Stimulated activated naive CD8-positive, alpha-beta T cell treated with anti-CD3 and anti-CD28 coated beads, Interleukin-15, Interleukin-2, amounts not matched to agents 100 U/mL and 50 U/mL, for 24 hours (primary cell): ENCODE measurements around the gene PEMT.
"Not testable (repeated sequence)": the region's sequence is repeated elsewhere in the genome, so short reads cannot be mapped to it uniquely, and the experiment has no call there.

Source experiments
- ATAC-seq: fragments of 150-1000 bp; cut with Tn5 transposase; one replicate; pipeline ENCODE4 v1.10.0; 2021
- DNase-seq: peaks from one replicate; pipeline ENCODE4 v3.0.0; 2021

Gene PEMT

DNA sequence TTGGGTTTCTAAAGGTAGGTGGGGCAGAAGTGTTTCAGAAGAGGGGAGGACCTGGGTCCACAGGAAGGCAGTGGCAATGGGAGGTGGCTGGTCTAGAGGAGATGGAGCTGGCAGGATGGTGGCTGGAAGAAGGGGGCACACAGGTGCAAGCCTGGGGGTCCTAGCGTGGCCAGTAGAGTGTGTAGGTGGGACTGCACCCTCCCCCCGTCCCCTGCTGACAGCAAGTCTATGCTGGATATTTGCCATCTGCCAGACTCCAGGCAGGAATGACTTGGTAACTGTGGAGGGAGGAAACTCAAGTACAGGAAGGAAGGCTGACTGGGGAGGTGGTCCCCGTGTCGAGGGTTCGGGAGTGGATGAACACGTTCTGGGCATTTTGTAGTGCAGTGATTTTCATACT lies 106.1 kb downstream of the PEMT start:
- ATAC-seq (no peak), DNase-seq (no peak)

DNA sequence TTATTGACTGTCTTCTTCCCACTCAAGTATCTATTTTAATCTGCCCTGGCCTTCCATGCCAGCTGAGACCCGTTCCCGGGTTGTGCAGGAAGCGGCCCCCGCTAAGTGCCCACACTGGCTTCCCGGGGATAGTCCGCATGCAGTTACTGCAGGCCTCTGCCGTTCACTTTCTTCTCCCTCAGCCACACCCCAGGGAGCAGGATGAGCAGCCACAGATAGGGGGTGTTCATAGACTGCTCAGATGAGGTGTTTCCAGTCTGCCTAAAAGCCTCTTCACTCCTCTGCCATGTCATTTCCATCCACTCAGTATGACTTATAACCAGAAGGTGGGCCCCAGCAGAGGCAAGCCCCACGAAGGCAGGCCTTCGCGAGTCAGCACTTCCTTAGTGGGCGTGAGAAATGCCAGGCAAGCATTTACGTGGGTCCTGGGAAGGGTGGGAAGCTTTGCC lies 107.0 kb downstream of the PEMT start:
- peak; percentile 98 for ATAC-seq
- peak; percentile 70 for DNase-seq

DNA sequence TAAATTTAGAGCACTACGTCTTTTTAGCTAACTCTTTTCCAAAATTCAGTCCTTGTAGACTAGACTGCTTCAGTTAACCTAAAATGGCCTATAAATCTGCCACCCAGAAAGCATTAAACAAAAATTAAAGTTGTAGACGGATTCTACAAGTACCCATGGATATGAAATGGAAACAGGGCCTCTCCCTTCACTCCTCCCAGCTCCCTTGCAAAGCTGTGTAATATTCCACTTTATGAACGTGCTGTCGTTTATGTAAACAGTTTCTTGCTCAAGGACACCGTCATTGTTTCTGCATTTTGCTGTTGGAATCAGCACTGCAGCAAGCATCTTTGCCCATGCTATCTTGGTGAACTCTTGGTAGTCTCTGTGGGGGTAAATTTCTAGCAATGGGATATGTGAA lies 109.6 kb downstream of the PEMT start:
- ATAC-seq (no peak), DNase-seq (no peak)

DNA sequence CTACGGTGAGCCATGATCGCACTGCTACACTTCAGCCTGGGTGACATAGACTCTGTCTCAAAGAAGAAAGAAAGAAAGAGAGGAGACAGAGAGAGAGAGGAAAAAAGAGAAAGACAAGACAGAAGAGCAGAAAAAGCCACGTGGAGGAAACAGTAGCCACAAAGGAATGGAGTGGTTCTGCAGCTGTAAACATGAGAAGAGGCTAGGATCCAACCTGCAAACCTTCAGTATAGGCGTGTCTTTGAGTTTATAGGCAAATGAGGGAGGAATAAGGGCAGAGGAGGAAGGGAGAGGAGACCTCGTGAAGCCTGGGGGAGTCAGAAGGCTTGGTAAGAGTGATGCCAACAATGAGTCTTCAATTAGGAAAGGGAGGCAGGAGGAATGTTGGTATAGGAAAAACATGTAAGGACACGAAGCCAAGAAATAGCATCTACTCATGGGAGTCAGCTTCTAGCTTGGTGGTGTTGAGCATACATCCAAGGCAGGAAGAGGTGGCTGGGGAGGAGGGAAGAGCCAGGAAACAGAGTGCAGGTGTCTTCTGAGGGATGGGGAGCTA lies 110.8 kb downstream of the PEMT start:
- DNase-seq, result no peak
- ATAC-seq, result no peak

DNA sequence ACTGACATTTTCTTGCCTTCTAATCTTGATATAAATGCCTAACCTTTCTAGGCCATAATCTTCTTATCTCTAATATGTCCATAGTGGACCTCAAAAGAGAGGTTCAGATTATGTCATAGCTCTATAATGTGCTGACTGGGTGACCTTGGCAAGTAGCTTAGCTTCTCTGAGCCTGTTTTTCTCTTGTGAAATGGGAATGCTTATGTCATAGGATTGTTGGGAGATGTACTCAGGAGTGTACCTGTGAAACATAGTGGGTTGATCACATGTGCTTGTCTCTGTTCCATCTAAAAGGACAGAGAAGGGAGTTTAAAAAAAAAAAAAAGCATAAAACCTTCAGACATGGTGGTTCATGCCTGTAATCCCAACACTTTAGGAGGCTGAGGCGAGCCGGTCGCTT lies 112.3 kb downstream of the PEMT start:
- no peak for DNase-seq
- ATAC-seq, result no peak

DNA sequence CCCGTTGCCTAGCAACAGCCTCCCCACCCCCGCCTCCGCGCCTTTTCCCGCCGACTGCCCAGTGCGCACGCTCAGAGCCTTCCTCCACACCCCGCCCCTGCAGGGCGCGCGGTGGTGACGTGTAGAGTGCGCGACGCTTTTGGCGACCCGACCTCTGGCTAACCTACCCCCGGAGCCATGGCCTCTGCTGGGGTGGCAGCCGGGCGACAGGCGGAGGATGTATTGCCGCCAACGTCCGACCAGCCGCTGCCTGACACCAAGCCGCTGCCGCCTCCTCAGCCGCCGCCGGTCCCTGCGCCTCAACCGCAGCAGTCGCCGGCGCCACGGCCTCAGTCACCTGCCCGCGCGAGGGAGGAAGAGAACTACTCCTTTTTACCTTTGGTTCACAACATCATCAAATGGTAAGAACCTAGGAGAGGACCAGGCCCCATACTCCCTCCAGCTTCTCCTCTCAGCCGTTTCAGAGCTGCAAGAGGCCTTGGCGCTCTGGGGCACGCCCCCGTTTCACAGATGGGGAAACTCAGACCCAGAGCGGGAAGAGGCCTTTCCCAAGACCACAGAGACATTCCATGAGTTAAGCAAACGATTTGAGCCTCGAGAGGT lies 114.5 kb downstream of the PEMT start, which contains the start of gene MED9:
MED9 (plus strand) TSS at position 136 of the 603 bp plus-strand sequence; CDS start at position 178, 42 bp downstream.
- ATAC-seq, result peak; percentile 97

DNA sequence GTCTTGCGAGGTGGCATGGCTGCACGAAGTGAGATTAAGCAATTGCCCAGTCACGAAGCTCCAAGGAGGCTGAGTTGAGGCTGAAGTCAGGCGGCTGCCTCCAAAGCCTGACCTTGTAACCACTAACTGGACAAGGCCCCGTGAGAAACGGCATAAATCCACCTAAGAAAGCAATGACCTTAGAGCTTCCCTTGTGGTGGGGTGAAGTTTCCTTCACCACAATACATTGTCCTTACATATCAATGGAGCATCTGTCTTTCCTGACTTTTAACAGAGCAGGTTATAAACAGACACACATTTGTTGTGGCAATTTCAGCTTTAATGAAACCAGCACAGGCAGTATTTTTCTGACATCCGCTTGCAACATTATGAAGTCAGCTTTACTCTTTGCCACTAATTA lies 117.2 kb downstream of the PEMT start:
- no peak for ATAC-seq
- DNase-seq, result no peak

More for the DNA sequence above, 114.5 kb downstream of the PEMT start, which contains the start of gene MED9:
- peak; percentile 98 for DNase-seq

DNA sequence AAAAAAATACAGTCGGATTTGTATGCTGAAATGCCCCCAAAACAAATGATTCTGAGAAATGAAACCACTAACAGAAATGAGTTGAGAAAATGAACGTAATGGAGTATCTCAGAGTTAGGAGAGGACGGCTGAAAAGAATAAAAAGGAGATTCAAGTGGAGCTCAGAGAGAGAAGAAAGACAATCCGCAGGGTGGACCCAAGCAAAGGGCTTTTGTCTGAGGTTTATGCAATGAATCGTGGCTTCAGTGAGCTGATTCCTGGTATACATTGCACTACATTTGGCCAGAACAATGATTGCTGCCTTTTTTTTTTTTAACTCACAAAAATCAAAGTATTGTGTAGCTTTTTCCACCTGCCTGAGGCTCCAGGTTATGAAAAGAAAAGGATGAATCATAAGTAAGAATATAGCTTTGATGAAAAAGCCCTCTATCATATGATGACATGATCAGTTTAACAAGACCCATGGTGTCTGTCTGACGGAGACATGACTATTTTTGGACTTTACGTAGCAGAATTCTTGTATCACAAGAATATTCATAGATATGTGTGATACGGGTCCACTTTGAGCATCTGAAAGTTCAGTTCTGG lies 119.1 kb downstream of the PEMT start:
- DNase-seq, result no peak
- ATAC-seq, result no peak

DNA sequence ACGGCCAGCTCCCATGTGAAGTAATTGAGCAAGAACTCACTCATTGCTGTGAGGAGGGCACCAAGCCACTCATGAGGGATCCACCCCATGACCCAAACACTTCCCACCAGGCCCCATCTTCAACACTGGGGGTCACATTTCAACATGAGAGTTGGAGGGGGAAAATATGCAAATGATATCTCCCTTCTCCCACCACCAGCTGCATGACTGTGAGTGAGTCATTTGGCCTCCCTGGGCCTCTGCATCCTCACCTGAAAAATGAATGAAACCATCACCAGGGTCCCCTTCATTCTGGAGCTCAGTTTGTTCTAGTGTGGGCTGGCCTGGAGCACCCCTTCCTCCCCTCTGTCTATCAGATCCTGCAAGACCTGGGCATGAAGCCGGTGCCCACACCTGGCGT lies 121.5 kb downstream of the PEMT start:
- ATAC-seq (peak; percentile 57), DNase-seq (no peak)

DNA sequence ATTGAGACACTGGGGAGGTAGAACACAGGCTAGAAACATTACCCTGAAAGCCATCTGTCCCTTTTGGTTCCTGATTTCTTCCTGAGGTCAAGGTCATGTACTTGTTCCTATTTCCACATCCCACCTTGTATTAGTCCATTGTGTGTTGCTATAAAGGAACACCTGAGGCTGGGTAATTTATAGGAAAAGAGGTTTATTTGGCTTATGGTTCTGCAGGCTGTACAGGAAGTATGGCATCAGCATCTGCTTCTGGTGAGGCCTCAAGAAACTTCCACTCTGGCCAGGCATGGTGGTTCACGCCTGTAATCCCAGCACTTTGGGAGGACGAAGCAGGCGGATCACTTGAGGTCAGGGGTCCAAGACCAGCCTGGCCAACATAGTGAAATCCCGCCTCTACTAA lies 122.2 kb downstream of the PEMT start:
- no peak for ATAC-seq
- DNase-seq, result no peak

DNA sequence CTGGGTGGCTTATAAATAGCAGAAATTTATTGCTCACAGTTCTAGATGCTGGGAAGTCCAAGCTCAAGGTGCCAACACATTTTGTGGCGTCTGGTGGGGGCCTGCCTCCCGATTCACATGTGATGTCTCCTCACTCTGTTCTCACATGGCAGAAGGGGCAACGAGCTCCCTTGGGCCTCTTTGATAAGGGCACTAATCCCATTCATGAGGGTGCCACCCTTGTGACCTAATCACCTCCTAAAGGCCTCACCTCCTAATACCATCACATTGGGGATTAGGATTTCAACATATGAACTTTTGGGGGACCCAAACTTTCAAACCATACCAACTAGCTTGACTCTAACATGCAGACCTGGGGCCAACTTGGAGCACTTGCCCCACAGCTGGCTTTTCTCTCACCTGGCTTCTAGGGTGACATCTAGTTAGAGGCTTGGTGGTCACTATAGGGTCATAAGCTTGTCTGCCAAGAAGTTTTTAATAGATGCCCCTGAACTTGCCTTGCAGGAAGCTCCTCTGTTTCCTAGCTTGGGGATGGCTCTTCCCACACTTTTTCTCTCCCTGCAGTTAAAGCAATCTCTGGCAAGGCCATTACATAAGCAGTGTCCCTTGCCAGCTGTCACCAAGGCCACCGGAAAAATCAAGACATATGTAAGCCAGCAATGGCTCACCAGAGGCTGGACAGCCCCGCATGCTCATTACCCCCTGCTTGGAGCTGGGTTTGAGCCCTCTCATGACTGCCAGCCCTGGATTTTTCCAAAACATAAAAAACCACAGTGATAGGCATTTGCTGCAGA lies 123.1 kb downstream of the PEMT start:
- DNase-seq (no peak), ATAC-seq (no peak)

DNA sequence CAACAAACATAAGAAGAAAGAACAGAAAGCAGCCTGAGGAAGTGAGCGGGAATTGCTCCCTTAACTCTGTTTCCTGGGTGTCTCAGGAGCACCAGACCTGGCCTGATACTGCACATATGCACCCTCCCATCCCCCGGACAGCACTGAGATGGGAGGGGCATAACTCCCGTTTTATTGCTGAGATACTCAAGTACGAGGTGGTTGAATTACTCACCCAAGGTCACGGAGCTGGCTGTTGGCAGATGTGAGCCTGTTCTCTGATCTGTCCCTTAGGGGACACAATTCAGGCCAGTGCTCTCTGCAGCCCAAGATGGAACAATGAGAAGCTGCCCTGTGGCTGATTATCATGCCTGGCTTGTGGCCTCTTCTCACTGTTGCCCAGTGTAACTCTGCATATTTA lies 123.8 kb downstream of the PEMT start:
- DNase-seq (no peak), ATAC-seq (no peak)

DNA sequence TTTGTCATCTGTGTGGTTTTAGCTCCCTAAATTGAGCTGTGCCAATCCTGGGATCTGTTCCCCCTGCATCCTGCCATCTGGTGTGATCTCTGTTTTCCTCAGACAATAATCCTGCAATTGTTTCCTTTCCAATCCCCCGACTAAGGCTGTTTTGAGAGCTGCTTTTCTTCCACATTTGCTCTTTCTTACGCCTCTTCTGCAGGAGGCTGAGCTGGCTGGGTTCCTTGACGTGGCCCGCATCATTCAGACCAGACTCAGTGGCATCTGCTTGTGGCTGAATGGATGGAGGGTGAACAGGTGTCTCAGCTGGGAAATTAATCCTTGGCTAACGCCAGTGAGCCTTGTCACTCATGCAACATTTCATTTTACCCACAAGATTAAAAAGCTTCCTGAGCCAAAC lies 124.5 kb downstream of the PEMT start:
- no peak for ATAC-seq

DNA sequence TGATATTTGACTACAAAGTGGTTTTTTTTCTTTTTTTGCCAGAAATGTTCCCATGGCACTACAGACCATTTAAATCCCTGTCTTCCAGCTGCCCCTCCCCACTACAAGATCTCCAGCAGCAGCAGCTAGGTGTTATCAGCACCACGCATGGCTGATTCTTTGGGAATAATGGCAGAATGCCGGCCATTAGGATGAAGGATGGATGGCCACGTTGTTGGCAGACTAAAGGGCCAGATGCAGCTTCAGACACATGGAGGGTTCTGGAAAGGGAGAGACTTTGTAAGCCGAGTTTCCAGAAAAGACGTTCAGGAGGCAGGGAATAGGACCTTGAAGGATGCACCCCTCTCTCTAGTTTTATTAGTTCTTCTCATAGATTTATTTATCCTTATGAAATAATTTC lies 125.0 kb downstream of the PEMT start:
- ATAC-seq (no peak), DNase-seq (no peak)

More for the DNA sequence above, 124.5 kb downstream of the PEMT start:
- no peak for DNase-seq

DNA sequence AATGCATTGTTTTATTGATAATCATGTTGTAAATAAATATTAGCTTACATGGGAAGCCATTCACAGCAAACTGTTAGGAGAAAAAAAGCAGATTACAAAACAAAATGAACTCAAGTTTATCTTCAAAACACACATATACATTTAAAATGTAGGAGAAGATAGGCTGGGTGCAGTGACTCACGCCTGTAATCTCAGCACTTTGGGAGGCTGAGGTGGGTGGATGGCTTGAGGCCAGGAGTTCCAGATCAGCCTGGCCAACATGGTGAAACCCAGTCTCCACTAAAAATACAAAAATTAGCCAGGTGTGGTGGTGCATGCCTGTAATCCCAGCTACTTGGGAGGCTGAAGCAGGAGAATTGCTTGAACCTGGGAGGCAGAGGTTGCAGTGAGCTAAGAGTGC lies 125.6 kb downstream of the PEMT start:
- not testable (repeated sequence) for ATAC-seq

DNA sequence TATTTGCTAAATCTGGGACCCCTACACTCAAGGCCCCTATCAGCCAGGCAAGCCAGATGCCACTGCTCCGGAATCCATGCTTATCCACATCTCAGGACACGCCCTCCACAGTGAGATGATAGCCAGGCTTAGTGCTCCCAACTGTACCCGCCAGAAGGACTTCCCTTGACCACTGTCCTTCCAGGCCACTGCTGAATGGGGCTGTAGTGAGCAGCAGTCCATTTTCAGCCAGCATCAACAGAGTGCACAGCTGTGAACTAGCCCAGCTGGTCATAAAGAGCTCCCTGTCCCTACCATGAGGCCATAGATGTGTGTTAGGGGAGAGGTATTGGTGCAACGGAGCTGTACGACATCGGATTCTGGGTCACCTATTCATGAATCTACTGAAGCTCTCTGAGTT lies 127.7 kb downstream of the PEMT start:
- ATAC-seq, result no peak

More for the DNA sequence above, 125.6 kb downstream of the PEMT start:
- not testable (repeated sequence) for DNase-seq

DNA sequence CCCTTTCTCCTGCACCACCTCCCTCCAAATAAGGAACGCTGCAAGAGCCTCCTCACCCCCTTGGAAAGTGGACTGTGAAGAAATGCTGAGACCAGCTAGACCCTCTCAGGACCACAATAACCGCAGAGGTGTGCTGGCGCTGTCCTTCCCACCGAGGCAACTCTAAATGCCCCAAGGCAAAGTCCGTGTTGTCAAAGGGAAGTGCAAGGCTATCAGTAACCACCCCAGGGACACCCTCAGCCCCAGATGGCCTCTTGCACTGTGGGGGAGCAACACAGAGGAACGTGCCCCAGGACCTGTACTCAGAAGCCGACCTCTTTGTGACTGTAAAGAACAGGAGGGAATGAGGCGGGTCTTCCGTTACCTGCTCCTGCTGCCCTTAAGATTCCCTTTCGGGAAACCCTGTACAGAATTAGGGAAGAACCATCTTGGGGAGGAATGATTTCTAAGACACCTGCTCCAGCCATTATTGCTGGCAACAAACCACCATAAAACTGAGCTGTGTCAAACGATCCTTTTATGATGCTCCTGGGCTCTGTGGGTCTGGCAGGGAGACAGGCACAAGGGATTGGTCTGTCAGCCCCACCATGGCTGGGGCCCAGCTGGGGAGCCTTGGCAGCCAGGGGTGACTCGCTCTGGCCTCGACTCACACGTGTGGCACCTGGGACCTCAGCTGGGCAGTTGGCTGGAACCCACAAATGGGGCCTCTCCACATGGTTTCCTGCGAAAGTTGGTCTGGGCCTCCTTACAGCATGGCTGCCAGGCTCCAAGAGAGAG lies 129.3 kb downstream of the PEMT start:
- DNase-seq, result no peak
- ATAC-seq, result no peak

More for the DNA sequence above, 127.7 kb downstream of the PEMT start:
- no peak for DNase-seq

DNA sequence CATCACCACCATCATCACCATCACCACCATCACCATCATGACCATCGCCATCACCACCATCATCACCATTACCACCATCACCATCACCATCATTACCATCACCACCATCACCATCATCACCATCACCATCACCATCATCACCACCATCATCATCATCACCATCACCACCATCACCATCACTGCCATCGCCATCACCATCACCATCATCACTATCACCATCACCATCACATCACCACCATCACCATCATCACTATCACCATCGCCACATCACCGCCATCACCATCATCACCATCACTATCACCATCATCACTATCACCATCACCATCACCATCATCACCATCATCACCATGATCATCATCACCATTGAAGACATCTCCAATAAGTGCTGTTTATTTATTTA lies 131.5 kb downstream of the PEMT start:
- DNase-seq (no peak), ATAC-seq (no peak)

DNA sequence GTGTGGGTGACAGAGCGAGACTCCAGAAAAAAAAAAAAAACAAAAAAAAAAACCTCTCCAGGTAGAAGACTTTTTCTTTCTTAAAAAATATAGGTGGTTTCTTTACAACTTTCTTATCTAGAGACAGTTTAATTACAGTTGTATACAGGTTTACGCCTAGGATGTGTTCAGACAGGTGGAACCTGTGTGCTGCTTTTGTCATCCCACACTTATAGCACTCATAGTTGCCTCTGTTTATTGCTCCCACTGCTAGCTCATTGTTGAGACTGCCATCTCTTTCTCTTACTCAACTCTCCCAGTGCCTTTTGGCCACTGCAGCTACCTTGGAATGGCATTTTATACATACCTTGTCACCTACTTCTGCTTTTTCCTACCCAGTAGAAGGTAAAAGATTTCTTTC lies 133.8 kb downstream of the PEMT start:
- ATAC-seq (no peak), DNase-seq (no peak)

DNA sequence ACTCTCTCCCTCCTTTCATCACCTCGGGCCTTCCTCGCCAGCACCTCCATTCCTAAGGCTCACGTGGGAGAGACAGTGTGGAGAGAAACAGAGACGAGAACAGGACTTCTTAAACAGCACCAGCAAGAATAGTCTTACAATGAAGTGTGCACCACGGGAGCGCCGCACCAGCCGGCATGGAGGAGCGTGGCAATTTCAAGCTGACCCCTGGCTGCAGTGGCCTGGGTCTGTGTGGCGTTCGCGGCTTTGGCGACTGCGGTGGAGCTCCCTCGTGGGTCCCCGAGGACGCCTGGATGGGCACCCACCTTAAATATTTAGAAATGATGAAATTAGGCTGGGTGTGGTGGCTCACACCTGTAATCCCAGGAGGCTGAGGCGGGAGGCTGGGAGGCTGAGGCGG lies 135.3 kb downstream of the PEMT start:
- ATAC-seq (no peak), DNase-seq (no peak)
